GM18499 (cell line): ENCODE results near the gene SLC31A1.
"Not testable (repeated sequence)": the region's sequence is repeated elsewhere in the genome, so short reads cannot be mapped to it uniquely, and the experiment has no call there.

Experiments used
- ATAC-seq: cut with Tn5 transposase; IDR thresholded peaks from one replicate; pipeline ENCODE4 v1.9.1; 2021; ENCODE audit warnings: moderate number of reproducible peaks; ENCODE audit not compliant: insufficient read depth, unreplicated experiment

SLC31A1 gene

DNA sequence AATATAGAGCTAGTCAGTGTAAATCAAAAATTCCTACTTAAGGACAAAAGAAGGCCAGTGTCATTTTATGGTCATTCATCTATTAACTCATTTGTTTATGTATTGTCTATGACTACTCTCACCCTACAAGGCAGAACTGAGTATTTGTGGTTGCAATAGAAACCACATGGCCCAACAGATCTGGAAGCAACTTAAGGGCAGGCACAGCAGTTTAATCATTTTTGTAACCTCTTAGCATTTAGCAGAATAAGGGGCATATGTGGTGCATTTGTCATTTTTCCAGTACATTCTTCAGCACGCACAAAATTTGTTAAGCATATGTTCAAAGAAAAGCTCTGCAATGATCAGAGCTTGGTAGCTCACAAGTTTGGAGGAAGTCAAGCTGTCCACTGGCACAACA is 1.4 kb upstream of the SLC31A1 start:
- ATAC-seq = peak; percentile 39

DNA sequence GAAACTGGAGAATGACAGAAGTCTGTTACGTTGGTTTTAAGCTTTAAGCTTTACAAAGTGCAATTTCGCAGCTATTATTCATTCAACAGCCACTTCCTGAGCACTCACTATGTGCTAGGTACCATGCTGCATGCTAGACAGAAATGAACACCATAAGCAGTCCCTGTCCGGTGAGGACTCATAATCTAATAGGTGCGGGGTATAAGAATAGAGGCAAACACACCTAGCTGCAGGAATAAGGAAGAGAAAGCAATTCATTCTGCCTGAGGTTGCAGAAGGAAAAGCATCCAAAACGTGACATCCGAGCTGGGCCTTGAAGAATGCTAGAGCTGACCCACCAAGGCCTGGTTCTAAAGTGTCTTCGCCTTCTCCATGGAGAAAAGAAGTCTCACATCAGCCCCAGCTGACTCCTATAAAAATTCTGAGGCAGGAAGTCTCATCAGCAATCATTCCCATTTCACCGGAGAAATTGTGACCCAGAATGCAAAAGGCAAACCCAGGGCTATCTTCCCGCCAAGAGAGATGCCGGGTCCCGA is 809 bp upstream of the SLC31A1 start:
- ATAC-seq = no peak

DNA sequence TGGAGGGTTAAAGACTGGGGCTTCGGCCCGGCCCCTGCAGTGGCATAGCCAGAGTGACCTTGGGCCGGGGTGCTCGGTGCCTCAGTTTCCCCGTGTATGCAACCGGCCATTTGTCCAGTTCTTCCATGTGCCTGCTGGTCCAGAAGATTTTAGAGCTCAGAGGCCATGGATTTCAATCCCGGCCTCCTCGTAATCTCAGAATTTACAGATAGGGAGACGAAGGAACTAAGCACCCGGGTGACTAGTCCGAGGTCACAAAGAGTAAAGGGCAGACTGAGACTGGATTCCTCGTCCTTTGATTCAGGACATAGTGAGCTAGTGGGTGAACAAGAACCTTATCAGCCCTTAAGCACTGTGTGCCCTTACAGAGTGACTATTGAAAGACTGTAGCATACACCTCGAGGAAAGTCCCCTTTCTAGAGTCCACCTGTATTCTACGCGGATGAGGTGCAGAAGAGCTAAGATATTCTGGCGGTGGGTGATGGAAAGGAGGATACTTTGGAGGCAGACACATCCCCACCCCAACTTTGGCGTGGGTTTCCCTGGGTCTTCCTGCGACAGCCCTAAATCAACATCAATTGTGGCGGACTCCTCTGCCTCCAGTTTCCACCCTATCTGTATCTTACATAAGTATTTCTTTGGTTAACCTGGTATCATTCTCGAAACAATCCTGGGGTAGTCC is 597 bp downstream of the SLC31A1 start:
- ATAC-seq = no peak

DNA sequence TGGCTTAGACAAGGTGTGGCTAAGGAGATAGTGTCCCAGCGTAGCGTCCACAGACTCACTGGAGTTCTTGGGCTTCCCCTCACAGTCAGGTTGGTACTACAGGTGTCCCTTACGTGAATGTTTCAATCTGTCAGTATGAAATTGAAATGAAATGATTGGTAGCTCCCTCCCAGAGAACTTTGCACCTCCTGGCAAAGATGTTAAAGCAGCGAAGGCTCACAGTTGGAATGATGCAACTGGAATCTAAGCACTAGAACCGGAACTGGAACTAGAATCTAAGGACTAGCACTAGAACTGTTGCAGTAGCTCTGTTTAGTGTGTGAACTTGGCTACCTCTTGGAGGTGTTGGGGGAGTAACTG is 1.1 kb downstream of the SLC31A1 start:
- ATAC-seq = no peak

DNA sequence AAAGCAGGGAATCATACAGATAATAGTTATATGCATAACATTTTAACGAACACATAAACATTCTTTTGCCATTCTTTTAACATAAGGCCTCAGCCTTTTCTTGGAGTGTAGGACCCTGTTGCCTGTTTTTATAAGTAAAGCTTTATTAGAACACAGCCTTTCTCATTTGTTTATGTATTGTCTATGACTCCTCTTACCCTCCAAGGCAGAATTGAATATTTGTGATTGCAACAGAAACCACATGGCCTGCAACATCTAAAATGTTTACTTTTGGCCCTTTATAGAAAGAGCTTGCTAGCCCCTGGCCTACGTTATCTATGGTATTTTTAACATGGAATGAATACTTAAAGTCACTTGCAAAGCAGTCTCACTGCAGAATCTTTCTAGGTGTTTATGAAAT is 2.6 kb downstream of the SLC31A1 start:
- no peak for ATAC-seq

DNA sequence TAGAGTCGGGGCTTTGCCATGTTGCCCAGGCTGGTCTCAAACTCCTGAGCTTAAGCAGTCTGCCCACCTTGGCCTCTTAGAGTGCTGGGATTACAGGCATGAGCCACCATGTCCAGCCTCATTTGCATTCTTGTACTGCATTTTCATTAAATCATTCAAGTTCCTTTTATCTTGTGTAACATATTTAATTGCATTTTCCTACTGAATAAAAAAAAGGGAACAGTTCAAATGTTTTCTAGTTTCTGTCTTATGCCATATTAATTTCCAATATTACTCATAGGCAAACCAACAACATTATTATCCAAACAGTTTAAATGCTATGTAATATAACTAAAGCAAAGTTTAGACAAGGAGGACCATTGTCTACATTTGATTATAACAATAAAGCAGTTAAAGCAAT is 6.1 kb downstream of the SLC31A1 start:
- no peak for ATAC-seq

DNA sequence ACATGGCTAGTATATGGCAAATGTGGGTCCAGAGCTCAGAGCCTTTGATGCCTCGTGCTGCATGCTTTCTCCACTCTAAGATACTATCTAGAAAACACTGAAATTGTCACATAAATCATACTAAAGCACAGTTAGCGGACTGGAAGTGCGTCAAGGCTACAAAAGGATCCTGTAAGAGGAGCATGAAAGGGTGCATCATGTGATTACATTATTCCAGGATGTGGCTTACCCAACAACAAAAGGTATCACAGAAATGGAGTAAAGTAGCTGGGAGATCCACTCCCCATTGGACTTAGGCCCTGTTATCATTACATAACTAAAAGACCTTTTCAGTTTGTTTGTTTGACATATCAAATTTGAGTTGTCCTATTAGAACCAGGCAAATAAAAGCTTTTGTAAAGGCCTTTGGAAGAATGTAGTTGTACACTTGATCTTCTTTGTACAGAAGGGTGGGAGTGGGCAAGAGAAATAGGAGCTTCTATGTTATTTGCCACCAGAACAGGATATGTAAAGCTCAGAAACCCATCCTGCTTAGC is 6.9 kb downstream of the SLC31A1 start:
- ATAC-seq = no peak

DNA sequence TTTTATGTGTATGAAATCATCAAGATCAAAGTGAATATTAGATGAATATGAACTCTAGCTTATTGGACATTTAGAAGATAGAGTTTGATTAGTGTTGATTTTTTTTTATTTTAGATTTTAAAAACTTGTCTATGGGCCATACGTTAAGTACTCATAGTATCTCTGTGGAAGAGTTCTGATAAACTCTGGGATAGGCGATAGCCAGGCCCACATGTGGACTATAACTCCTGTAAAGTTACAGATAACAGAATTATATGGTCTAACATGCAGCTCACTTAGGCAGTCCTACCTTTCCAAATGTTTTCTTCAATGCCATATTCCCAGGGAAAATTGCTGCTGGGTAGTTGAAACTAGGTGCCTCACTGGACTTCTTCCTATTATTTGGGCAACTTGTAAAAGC is 10.4 kb downstream of the SLC31A1 start:
- no peak for ATAC-seq

DNA sequence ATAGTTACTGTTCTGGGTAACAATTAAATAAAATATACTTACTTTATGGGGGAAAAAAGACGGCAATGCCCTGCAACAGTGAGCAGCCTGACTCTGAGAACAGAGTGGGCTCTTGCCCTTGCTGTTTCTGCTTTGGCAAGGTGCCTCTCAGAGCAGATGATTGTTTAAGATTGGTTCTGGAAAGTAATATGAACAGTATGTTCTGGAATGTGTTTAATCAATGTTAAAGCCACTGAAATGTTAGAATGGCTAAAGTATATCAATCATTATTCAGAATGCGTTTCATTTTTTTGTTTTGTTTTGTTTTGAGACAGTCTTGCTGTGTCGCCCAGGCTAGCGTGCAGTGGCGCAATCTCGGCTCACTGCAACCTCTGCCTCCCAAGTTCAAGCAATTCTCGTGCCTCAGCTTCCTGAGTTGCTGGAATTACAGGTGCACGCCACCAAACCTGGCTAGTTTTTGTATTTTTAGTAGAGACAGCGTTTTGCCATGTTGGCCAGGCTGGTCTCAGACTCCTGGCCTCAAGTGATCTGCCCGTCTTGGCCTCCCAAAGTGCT is 14.4 kb downstream of the SLC31A1 start:
- ATAC-seq = not testable (repeated sequence)

DNA sequence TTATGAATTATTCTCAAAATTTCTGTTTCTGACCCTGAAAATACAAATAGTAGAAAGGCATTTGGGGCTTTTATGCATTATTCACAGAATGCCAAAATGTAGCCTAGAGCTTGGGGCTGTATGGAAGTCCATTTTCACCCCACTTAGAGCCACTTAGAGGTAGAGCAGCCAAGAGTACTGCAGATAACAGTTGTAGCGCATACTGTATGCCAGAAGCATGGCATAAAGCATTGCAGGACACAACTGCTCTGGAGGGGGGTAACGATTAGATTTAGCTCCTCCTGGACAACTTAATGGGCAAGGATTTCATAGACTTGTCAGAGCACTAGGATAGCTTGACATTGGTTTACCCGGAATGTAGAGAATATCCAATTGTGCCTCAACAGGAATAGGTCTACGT is 15.7 kb downstream of the SLC31A1 start:
- no peak for ATAC-seq

DNA sequence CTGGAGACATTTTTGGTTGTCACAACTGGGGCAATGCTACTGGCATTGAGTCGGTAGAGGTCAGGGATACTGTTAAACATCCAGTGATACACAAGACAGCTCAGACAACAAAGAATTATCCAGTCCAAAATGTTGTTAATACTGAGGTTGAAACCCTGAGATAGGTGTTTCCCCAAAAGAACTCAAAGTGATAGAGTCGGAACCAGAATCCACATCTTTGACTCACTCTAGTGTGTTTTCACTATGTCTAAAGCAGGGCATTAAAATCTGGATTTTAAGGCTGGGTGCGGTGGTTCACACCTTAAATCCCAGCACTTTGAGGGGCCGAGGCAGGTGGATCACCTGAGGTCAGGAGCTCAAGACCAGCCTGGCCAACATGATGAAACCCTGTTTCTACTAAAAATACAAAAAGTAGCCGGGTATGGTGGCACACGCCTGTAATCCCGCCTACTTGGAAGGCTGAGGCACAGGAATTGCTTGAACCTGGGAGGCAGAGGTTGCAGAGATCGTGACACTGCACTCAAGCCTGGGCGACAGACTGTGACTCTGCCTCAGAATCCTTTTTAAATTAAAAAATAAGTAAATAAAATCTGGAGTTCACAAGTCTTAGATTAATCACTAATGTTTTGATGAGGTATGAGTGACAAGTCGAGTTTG is 17.0 kb downstream of the SLC31A1 start:
- no peak for ATAC-seq

DNA sequence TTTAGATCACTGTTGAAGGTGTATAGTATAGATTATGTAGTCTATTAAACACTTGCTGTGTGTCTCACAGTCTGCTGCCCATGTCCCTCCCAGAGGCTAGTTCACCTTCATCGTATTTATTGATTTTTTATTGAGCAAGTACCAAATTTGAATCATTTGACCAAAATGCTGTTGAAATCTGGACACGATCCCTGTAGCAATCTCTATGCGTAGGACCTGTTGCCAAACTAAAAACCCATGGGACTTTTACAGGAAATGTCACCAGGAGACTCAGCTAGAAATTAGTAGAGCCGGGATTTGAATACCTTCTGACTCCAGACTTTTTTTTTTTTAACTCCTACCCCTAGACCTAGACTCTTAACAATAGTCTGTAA is 17.5 kb downstream of the SLC31A1 start:
- no peak for ATAC-seq

DNA sequence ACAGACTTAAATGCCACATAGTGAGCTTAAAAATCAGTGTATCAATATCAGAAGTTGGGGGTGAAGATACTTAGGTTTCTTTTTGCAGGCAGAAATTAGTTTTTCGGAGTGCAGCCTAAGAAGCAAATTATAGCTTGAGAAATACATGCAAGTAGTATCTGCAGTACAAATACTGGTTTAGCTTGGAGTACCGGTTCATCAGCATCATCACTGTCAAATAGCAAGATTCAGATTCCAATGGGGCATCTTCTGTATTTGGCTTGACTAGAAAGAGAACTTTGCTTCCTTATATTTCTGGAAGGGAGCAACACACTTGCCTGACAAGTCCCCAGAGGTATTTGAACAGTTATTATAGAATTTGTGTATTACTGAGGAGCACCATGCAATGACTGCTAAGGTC is 19.8 kb downstream of the SLC31A1 start:
- ATAC-seq = no peak

DNA sequence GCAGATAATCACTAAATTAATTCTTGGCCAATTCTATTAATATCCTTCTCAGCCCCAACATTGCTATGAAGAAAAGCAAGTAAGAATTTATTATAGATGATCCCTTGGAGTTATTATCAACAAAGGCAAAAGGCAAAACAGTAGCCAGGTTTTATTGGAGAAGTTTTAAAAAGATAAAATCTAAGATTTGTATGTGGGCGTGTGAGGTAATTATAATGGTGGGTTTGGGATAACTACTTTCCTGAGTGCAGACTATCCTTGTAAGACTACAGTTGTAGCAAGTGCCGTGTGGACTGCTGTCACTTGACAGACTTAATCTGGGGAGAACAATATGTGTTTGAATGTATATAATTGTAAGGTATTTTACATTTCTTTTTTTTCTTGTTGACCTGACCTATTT is 23.2 kb downstream of the SLC31A1 start:
- no peak for ATAC-seq

DNA sequence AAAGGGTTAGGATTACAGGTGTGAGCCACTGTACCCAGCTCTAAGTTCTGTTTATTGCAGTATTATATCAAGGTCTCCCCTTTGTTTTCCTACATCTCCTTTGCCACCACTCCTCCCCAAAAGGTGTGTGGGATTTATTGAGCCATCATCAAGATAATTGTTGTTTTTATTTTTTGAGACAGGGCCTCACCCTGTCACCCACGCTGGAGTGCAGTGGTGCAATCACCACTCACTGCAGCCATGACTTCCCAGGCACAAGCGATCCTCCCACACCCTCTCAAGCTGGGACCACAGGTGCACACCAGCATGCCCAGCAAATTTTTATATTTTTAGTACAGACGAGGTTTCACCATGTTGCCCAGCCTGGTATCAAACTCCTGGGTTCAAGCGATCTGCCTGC is 24.6 kb downstream of the SLC31A1 start:
- no peak for ATAC-seq

DNA sequence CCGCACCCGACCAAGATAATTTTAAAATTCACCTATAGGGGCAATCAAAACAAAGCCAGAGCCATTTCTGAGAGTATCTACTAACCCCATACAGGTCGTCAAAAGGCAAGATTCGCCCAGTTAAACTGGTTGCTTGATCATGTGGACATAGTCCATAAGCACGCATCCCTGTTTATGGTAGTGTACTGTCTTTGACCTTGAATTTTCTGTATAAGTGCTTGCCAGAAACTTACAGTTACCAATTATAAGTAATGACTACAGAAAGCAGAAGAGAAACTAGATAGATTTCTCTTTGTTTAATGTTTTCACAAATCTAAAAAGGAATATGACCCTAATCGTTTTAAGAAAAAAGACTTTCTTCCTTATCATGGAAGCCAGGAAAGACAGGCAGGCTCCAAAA is 25.6 kb downstream of the SLC31A1 start:
- no peak for ATAC-seq

DNA sequence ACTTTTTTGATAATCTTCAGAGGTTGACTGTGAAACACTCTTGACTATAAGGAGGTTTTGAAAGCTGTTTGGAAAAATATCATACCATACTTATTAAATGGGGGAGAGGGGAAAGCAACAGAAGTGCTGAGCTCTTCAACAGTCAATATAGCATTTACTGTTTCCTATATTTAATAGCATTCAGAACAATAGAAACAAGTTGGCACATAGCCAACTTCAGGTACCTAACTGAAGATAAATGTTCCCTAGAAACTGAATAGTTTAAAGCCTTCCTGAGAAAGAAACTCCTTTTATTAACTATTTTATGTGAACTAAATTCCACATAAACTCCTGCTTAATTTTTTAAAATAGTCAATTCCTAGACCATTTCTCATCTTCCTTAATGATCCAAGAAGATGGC is 26.3 kb downstream of the SLC31A1 start:
- no peak for ATAC-seq

DNA sequence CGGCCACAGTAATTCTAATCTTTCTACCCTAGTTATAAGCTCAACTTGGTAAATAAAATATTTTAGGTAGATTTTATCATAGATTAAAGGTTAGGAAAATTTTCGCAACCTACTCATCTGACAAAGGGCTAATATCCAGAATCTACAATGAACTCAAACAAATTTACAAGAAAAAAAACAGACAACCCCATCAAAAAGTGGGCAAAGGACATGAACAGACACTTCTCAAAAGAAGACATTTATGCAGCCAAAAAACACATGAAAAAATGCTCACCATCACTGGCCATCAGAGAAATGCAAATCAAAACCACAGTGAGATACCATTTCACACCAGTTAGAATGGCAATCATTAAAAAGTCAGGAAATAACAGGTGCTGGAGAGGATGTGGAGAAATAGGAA is 28.3 kb downstream of the SLC31A1 start:
- not testable (repeated sequence) for ATAC-seq

DNA sequence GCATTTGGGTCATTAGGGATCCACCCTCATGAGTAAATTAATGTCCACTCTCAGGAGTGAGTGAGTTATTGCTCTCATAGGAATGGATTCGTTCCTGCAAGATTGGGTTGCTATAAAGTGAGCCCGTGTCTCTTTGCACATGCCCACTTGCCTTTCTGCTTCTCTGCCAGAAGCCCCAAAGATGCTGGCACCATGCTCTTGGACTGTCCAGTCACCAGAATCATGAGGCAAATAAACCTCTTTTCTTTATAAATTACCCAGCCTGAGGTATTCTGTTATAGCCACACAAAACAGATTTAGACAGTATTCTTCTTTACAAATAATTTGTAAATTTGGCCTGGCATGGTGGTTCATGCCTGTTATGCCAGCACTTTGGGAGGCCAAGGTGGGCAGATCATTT is 29.5 kb downstream of the SLC31A1 start:
- no peak for ATAC-seq

DNA sequence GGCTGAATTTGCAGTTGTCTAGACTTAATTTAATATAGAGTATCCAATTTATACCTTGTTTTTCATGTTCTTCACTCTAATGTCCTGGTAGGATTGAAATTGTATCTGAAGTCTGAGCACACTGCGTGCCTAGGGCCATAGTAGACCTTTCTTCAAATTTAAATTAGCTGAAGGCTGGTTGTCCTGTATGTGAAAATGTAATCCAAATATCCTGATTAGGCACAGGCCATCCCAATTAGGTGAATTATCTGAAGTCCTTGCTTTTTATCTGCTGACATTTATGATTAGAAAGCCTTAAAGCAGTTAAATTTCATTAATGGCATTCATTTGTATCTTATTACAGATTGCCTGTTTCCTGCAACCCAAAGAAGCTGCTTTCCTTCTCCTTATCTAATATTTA is 33.6 kb downstream of the SLC31A1 start:
- ATAC-seq = no peak

DNA sequence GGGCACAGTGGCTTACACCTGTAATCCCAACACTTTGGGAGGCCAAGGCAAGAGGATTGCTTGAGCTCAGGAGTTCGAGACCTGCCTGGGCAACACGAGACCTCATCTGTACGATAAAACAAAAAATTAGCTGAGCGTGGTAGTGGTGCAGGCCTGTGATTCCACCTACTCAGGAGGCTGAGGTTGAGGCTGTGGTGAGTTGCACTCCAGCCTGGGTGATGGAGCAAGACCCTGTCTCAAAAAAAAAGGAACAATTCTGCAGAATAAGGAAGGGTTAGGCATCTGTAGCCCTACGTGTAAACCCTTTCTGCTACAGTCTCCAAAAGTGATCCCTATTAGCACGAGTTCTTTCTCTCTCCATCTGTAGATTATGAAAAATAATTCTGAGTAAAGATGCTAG is 34.1 kb downstream of the SLC31A1 start:
- no peak for ATAC-seq

DNA sequence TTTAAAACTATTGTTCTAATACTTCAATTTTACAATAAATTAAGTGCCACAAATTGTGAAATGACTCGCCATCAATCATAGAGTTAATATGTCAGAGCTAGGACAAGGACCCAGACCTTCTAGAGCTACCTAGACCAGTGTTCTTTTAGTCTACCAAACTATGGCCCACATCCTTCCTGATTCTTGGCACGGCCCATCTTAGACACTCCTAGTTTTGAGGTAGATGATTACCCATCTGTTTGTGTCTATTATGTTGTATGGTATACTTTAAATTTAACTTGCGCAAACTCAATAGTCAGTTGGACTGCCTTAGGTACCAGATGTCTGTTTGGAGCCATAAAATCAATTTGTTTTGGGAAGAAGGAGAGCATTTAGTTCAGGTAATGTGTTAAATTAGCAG is 36.5 kb downstream of the SLC31A1 start:
- no peak for ATAC-seq
